Measurements from ENCODE around the gene TBCEL. TPM values are rescaled to one million over a fixed set of nuclear protein-coding genes. Genes with fewer than 3 reads are reported as not detected.

Gene TBCEL, protein sequence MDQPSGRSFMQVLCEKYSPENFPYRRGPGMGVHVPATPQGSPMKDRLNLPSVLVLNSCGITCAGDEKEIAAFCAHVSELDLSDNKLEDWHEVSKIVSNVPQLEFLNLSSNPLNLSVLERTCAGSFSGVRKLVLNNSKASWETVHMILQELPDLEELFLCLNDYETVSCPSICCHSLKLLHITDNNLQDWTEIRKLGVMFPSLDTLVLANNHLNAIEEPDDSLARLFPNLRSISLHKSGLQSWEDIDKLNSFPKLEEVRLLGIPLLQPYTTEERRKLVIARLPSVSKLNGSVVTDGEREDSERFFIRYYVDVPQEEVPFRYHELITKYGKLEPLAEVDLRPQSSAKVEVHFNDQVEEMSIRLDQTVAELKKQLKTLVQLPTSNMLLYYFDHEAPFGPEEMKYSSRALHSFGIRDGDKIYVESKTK
- total RNA-seq: 18.4 and 24.6 TPM in 2 replicates

DNA sequence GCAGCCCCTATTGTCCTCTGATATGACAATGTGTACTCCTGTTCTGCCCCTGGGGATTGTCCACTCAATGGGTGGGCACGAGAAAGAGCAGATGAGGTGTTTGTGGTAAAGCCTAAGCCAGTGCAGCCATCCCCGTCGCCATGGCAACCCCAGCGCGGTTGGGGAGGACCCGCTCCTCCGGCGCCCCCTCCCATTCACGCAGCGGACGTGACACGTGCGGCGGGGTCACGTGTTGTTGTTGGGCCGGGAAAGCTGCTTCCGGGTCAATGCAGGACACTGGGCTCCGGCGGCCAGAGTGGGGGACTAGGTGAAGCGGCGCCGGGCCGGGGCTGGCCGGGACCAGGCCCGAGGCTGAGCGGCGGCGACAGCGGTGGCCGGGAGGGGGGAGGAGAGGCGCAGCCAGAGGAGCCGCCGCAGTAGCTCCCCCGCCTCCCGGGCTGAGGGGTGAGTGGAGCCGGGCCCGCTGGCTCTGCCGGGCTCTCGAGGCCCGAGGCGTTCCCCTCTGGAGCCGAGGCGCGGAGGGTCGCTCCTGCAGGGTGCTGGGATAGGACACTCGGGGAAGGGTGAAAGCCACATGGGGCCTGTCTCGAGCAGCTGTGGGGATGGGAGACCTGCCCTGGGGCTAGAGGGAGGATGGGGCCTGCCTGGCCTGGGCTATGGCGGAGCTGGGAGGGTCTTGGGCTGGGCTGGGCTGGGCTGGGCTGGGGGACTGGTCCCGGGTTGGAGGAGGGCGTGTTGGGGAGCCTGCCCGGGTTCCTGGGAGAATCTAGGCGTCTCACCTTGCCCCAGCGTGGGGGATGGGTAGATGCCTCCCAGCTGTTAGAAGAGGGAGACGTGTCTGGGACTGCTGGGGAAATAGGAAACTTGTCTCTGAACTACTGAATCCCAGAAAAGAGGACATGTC, at the start of gene TBCEL:
Gene TBCEL, plus strand, starts transcription at position 255 of the 904 bp plus-strand sequence. CDS start 21,589 bp downstream, outside the sequence.

DNA sequence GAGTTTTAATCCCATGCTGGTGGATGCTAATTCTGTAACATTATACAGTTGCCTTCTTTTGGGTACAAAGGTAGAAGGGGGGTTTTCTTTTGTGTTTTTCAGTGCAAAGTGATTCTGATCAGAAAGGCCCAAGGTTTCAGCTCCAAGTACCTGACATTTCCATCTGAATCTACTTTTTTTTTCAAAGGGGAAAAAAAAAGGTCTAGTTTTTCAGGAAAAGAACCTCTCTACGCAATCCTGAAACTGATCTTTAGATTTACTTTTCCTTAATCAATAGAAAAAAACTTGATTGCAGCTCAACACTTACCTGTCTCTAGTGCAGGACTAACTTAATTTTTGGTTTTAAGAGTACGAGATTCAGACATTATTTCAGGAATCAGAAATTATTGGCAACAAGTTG, 77.0 kb downstream of the TBCEL start, which contains the start of gene TECTA:
Gene TECTA, plus strand, starts transcription at position 301 of the 400 bp plus-strand sequence. CDS start 1,423 bp downstream, outside the sequence.

Other genes with a start within 250 kb of the TBCEL start
- 0.87 and 0.99 TPM in 2 replicates for gene TECTA, start 77.1 kb downstream of the TBCEL start, total RNA-seq

Measured in smooth muscle cell of trachea (primary cell).